ENCODE results near the gene UMAD1.
A peak's percentile ranks its signal among the peaks of the same experiment; 100 is the strongest.
"Not testable (repeated sequence)": the region's sequence is repeated elsewhere in the genome, so short reads cannot be mapped to it uniquely, and the experiment has no call there.

The UMAD1 gene

DNA sequence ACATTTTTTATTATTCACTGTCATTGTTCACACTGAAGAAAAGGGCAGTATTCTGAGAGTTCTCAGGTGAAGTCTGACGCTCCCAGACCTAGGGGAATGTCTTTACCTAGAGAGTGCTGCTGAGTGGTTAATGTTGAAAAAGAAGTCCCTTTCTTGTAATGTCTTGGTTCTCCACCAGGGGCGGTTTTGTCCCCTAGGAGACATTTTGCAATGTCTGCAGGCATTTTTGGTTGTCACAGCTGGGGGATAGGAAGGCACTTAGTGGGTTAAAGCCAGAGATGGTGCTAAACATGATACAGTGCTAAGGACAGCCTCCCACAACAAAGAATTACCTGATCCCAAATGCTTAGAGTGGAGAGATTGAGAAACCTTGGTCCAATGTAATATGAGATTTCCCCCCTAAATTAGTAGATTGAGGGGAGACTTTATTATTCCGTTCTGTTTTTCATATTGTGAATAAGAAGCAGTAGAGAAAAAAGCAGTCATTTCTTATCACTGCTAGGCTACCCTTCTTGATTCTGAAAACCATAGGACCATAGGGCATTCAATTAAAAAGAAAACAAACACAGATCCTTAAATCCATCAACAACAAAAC lies 13.1 kb downstream of the UMAD1 start:
- no peak for DNase-seq

DNA sequence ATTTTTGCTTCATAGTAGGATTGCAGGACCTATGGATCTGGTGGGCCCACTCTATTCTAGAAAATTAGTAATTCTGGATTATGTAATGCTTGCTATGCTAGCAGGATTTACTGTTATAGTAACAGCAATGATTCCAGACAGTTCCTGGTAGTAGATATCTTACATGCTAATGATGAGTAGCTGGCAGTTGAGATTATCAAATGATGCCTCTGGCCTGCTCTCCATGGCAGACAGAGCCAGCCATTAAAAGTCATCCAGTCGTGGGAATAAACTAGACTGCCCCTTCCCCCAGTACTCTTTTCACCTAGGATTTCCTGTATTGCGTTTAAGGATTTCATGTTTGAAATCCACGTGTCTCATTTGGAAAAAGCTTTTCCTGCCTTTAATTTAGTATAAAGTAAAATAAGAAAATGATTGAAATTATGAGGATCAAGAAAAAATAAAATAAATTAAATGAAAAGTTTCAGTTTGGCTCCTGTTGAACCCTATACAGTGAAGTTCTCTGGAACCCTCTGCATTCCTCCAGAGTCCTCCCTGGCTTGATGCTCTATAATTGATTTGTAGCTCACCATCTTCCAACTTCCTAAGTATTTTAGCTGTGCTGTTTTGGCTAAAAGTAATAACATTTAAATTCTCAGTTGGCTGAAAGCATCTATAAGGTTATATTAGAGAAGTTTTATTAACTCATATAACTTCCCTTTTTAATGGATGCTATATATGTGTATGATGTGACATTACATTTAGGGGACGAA lies 14.6 kb downstream of the UMAD1 start:
- DNase-seq, result no peak

DNA sequence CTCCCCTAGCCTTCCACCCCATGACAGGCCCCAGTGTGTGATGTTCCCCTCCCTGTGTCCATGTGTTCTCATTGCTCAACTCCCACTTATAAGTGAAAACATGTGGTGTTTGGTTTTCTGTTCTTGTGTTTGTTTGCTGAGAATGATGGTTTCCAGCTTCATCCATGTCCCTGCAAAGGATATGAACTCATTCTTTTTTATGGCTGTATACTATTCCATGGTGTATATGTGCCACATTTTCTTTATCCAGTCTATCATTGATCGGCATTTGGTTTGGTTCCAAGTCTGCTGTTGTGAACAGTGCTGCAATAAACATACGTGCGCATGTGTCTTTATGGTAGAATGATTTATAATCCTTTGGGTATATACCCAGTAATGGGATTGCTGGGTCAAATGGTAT lies 15.9 kb downstream of the UMAD1 start:
- not testable (repeated sequence) for DNase-seq

DNA sequence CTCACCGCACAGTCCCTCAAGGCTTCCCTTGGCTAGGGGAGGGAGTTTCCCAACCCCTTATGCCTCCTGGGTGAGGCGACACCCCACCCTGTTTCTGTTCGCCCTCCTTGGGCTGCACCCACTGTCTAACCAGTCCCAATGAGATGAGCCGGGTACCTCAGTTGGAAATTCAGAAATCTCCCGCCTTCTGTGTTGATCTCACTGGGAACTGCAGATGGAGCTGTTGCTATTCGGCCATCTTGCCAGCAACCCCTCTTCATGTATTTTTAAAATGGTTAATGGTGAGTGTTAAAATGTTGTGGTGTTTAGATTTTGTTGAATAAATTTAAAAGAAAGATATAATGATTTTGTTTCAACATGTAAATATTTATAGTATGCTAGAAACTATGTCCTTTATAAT lies 22.0 kb downstream of the UMAD1 start:
- DNase-seq, result no peak

DNA sequence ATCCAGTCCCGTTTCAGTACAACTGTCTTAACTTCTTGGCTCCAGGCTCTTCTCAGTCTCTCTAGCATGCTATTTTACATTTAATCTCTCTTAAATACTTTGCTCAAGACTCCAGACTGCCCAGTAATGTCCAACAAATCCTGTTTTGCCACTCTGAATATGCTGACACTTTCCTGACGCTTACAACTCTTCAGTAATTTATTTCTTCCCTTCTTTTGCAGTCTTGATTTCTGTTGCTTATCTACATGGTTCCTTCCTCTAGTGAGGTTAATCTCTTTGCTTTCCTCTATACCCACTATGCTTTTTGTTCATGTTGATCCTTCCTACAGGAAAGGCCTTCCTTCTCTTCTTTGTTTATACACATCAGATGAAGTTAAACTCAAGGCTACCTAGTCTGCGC lies 23.7 kb downstream of the UMAD1 start:
- DNase-seq, result no peak

DNA sequence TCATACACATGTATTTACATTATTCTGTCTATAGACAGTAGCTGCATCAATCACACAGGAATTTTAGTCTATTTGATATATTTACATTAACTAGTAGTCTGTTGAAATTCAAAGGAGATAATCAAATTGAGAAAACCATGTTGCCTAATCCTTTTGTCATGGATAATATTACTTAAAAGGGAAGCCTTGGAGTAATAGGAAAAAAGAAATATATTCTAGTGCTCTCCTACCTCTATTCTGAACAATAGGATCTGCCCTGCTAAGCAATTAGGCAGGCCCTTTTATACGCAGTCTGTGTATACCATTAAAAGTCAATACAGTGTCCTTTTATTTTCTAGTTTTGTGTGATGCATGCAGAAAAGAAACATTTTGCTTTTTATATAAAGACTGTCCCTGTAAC lies 24.5 kb downstream of the UMAD1 start:
- DNase-seq, result no peak

DNA sequence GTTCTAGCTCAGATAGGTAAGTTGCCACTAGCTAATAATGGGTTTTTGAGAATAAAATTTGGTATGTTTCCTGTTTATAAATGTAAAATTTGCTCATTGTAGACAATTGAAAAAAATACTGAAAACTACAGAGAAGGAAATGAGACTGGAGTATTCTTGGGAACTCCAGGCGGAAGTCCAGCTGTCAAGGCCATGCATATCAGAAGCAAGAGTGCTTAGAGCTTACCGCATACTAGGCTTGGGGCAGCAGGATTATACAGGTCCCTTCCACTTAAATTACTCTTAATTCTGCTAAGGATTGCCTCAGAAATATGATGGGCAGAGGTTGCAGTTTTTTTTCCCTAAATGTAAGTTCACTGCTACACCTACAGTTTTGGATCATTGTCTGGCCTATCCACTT lies 26.6 kb downstream of the UMAD1 start:
- no peak for DNase-seq

DNA sequence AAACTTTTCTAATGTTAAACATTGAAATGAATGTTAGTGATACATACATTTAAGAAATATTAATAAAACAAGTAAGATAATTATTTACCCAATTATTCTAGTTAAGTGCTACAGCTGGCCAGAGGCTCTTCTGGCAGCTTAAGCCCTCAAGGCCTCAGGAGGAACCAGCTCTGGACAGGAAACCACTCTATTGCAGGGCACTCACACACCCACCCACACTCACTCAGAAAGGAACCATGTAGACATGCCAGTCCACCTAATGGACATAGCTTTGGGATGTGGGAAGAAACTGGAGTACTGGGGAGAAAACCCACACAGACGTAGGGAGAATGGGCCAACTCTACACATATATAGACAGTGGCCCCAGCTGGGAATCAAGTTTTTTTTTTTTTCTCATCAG lies 28.2 kb downstream of the UMAD1 start:
- DNase-seq, result no peak

DNA sequence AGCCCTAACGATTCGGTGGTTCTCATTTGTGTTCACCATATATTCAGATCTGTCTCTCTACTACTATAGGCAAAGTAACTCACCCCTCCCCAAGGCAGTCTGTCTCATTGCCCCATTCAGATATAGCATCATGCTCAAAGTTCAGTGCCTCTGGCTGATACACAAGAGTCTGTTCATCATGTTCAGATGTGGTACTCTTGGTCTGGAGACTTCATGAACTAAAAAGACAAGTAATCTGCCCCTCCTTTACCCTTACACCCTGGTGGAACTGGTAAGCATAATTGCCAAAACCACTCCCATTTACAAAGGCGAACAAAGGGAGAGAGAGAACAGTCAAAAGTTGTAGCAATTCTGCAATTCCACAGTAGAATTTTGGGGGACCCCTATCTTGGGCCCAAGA lies 29.9 kb downstream of the UMAD1 start:
- no peak for DNase-seq

DNA sequence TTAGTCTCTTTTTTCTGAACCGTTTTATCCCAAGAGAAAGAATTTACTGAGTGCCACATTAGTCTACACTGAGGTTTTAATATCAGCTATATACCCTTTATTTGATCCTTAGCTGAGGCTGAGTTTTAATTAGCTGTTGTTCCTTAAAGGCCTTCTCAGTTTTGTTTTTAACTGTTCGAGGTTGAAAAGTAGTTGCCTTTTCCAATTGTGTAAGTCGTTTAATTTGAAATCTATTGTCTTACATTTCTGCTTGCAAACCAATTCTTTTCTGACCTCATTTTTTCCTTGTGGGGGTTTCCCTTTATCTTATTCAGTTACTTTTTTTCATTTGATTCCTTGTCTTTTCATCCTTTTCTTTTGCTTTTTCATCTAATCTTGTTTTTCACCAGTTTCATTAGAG lies 30.8 kb downstream of the UMAD1 start:
- DNase-seq, result no peak

DNA sequence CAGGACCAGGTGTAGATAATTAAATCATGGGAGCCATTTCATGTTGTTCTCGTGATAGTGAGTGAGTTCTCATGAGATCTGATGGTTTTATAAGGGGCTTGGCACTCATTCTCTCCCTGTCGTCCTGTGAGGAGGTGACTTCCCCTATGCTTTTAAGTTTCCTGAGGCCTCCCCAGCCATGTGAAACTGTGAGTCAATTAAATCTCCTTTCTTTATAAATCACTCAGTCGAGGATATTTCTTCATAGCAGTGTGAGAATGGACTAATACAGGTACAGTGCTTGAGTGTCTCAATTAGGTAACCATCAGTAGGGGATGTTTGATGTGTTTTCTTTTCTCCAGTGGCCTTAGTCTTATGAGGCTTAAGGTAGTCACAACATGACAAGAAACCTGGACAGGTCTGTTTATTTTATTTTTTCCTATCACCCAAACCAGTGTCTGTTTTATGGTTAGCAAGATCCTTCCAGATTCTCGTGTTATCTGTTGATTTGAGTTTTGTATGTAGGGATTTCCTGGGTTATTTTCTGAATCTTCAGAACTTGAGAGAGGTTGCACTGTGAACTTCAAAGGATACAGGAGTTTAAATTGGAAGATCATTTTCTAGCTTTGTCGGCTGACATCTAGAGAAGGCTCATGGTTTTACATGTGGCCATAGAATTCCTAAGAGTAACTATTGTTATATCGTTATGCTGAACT lies 32.1 kb downstream of the UMAD1 start:
- DNase-seq, result no peak

DNA sequence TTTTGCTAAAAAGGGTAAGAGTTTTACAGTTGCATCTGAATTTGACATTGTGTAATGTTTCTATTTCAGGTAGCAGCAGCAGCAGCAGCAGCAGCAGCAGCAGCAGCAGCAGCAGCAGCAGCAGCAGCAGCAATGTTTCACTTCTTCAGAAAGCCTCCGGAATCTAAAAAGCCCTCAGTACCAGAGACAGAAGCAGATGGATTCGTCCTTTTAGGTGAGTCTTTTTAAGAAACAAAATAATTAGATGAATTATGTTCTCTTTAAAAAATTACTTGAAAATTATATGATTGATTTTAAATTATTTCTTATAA lies 32.6 kb downstream of the UMAD1 start:
- DNase-seq, result no peak

DNA sequence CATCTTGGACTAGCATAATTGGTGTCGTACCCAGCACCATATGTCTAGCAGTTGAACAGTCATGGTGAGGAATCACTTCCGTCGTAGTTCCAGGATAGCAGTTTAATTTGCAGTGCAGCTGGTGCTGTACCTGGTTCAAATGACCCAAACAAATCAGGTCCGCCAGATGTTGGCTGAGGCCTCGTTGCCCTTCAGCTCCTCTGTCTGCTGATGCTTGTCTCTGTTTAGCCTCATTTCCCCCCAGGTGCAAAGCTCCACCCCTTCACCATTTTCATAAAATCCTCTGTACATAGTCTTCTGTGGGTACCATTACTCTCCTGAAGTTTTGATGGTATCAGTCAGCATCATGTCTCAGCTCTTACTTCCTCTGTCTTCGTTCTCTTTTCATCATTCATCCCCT lies 35.1 kb downstream of the UMAD1 start:
- DNase-seq, result no peak

DNA sequence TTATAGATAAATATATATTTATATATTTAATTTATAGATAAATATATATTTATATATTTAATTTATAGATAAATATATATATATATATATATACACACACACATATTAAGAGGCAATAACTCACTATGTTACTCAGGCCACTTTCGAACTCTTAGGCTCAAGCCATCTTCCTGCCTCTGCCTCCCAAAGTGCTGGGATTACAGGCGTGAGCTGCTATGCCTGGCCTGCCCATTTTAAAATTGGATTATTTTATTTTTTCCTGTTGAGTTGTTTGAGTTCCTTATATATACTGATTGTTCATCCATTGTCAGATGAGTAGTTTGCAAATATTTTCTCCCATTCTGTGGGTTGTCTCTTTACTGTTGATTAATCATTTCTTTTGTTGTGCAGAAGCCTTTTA lies 39.1 kb downstream of the UMAD1 start:
- not testable (repeated sequence) for DNase-seq

DNA sequence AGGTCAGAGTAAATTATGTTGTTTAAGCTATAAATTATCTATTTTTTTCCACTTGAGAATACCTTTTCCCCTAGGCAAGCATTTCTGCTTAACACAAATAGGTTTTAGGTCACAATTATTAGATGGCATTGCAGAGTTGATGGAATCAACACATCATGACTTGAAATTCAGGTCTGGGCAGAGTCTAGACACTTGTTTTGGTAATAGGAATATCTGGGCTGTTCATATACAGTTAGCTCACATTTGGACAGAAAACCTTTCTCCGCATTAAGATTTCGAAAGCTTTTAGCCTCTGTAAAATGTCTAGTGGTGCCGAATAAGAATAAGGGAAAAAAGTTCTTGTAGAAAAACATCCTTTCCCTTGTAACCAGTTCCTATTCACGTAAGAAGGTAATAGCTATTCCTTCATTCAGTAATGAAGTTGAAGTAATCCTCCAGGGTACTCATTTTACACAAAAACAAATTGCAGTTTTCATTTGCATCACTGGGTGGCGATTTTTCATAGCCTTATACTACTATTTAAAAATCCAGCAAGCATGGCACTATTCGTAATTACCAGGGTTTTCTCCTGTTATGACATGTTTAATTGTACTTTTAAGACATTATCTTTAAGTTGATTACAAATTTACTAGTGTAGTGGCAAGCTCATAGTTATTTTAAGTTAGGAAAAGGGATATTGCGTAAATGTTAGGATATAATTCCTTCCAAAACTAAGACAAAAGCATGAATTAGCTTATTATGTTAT lies 40.8 kb downstream of the UMAD1 start:
- DNase-seq, result peak; percentile 2

DNA sequence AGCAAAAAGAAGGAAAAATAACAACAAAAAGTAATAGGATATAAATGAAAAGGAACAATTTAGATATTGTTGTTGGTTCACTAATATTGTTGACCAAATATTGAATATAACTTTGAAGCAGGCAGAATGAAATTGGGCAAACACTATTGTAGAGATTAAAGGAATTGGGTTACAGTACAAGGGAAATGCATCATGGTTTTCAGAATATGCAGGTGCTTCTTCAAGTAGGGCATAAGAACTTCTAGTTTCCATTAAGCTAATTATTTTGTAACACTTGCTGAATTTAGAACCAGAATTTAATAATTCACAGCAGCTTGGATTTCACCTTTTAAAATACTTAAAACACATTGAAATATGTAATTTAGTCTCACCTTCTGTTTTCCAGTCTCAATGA lies 41.4 kb downstream of the UMAD1 start:
- no peak for DNase-seq

DNA sequence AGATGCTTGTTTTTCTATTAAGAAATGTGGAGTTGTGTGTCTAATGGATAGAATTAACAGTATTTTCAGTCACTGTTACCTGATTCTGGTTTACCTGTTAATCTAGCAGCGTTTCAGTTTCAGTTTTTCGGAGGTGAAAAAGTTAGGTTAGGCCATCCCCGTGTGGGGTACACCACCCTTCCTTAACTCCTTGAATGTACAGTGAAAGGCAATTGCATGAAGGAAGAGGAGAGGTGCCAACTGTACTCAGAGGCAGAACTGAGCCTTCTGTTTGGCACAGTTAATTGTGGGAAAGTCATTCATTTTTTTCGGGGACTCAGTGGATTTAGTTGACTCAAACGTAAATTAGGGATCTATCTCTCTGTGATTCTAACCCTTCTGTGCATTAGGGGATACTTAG lies 42.3 kb downstream of the UMAD1 start:
- DNase-seq, result no peak

DNA sequence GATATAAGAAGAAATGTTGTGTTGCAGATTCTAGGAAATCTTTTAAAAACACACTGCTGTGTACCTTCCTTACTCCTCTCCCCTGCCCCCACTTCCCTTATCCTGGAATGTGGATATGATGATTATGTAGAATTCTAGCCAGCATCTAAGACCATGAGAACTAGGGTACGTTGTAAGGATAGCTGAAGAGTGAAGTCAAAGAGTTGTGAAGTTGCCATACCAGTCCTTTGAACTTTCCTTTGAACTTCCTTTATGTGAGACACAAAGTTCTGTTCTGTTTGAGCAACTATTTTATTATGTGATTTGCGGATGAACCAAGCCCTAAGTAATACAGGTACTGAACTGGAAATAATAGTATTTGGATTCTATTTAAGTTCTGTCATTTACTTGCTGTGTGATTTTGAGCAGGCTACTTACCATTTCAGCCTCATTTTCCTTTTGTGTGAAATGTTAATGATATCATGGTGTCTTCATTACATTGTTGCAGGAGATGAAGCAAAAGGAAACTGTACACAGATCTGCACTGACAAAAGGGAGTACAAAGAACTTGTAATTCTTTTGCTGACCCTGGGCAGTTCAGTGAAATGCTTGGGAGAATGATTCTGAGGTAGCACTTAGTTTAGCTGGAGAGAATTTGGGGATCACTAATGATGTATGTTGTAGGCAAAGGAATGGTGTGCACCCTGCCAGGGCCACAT lies 46.4 kb downstream of the UMAD1 start:
- DNase-seq, result no peak

DNA sequence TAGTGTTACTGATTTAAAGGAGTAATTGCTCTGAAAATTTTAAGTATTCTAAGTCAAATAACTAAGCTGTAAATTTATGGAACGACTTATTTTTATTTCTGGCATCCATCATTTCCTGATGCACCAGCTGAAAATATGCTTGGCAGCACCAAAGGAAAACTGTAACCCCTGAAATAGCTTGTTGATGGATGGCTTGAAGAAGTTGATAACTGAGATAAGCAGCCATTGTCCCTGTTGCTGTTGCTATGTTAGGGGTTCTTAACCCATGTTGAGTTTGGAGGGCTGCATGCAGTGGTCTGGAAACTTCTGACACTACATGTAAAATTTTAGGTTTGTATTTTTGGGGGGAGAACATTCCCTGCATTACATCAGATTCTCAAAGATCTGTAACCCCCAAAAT lies 47.2 kb downstream of the UMAD1 start:
- no peak for DNase-seq

DNA sequence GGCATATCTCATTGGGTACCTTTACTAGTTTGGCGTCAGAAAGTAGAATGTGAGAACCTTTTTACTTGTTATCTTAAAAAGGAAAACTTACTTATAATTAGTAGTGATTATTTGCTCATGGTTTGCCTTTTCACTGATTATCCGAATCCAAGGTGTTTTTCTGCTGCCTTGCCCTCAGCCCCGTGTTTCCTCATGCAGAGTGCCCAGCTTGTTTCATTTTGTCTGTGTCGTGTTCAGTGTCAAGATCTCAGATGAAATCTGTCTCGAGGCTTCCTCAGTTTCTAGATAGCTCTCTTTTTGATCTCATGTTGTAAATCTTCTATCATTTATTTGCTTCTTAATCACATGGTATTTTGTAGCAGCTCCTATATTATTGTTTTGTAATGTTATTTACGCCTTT lies 47.8 kb downstream of the UMAD1 start:
- no peak for DNase-seq

DNA sequence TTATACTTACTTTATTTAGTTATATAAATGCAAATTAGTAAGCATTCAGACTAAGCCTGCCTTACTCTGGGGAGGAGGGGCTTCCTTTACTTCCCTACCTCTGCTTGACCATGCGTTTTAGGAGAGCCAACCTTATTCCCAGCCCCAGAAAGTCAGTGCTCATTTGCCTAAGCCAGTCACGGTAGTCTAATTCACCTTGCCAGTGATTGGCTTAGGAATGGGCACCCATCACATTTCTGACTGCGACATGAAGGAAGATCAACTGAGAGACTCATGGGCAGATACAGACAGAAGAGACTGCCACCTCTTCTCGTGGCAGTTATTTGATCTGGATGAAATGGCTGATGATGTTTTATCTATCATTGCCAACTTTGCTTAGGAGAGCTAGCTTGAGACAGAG lies 48.4 kb downstream of the UMAD1 start:
- DNase-seq, result no peak

DNA sequence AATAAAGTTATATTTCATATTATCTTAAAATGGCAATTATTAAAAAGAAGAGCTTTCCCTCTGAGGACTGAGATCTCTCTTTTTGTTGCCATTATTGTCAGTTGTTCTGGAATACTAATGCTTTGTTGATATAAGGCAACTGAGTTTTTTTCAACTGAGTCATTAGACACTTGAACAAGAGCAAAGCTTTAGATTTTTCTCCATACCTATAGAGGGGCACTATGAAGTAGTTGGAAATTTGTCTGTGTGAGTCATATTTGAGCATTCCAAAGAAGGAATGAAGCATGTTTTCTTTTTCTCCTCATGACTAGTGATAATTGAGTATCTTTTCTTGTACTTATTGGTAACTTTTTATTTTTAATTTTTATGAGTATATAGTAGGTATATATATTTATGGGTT lies 53.3 kb downstream of the UMAD1 start:
- no peak for DNase-seq

DNA sequence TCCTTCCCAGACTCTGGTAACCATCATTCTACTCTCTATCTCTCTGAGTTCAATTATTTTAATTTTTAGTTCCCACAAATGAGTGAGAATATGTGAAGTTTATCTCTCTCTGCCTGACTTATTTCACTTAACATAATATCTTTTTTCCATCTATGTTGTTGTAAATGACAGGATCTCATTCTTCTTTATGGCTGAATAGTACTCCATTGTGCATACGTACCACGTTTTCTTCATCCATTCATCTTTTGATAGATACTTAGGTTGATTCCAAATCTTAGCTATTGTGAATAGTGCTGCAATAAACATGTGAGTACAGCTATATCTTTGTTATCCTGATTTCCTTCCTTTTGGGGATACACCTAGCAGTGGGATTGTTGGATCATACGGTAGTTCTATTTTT lies 54.0 kb downstream of the UMAD1 start:
- no peak for DNase-seq
